GM19025 (cell line): ENCODE data around the gene TRIM28.

Experiments
- ATAC-seq: cut with Tn5 transposase; IDR thresholded peaks from one replicate; pipeline ENCODE4 v1.9.1; 2021; ENCODE audit warnings: mild to moderate bottlenecking, low read depth, moderate library complexity; ENCODE audit not compliant: unreplicated experiment

TRIM28 gene

DNA sequence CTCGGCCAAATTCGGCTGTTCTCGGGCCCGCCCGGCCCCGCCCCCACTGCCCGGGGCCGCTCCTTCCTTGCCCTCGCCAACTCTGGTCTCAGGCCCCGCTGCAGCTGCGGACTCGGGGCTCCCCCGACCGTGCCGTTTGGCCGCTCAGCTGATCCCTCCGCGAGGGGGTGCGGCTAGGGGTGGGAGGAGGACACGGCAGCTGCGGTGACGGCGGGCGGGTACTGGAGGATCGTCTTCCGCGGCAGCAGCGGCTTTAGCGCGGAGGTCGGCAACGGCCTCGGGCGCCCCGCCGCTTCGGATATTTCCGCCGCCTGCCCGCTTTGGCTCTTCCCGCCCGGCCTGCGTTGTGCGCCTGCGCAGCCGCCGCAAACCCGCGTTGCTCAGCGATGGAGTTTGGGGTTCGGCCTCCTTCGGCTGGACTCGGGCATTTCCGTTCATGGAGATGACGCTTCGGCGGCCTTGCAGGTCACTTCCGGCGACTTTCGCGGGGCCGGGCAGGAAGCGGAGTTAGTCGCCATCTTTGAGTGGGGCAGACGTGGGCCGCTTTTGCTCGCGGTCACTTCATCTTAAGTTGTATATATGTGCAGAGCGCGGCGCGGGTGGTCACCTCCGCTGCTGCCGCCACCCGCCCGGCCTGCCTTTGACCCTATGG is 14.9 kb downstream of the TRIM28 start:
- ATAC-seq: peak; percentile 47

DNA sequence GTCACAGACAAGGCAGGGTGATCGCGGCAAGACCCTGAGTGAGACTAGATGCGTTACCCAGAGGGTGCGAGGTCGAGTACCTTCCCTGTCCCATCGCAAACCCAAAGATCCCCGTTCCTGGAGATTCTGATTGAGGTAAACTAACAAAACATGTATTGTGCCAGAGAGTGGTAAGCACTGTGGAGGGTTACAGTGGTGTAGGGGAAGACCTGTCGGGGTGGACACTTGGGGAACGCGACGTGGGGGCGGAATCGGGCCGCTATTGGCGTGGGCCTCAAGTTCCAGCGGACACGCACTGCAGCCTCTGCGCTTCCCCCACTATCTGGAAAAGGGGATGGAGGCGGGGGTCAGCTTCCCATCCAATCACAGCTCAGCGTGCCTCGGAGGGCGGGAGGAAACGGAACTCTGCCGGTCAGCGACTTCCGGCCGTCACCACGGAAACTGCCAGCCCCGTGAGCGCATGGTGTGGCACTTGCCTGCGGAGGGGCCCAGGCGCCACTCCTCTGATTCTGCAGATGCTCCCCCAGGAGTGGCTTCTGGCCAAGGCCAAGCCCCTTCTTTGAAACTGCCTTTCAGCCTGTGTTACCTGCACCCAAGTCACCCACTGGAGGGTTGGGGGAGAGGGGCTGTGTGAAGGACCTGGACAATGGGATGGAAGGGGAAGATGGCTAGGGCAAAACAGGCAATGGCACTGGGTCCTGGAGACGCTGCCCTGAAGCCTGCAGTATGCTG is 15.6 kb downstream of the TRIM28 start:
- ATAC-seq: no peak

DNA sequence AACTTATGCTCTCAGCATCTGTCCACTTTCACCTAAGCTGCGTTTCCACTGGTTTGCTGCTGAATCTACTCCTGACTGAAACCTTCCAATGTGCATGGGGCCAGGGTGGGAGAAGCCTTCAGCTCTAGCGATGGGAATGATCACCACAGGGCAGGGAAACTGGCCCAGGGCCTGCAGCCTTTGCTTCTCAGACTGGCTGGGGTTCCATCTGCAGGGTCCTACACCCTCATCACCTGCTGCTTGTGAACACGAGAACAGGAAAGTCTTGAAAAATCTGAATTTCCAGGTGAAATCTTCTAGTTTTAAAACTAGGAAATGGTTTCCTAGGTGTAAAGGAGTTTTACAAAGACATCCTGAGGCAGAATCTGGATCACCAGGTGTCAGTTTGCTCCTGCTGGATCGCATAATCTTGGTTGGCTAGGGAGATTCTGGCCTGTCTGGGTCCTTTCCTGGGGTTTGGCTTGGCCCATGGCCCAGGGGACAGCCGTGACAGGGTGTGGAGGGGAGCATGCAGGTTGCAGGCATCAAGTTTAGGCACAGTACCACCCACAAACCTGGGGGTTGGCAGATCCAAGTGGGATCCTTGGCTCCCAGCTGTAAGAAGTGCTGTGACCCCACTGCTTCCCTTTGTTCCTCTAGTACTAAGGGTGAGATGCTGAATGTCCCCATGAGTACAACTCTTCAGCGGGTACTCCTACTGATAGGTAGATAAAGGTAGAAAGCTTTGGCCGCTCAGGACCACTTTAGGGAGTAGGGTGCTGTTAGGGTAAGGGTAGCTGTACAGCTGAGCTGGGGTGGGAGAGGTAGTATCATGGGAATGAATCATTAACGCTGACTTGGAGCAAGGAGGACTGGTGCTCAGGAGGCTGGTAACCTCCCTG is 16.4 kb downstream of the TRIM28 start:
- no peak for ATAC-seq

DNA sequence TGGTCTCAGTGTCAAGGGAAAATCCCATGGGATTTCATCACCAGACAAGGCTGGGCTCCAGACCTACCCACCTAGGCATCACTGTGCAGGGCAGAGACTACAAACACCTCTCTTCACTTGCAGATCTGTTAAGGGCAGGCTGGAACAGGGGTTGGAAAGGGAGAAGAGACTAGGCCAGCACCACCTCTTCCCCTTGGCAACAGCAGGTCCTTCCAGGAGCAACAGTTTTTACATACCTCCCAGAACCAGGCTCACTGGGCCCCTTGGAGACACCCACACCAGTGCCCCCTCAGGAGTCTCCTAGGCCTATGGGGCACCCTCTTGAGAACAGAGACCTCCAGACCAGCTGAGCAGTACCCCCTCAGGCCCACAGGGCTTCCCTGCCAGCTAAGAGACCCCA is 17.1 kb downstream of the TRIM28 start:
- ATAC-seq: no peak

DNA sequence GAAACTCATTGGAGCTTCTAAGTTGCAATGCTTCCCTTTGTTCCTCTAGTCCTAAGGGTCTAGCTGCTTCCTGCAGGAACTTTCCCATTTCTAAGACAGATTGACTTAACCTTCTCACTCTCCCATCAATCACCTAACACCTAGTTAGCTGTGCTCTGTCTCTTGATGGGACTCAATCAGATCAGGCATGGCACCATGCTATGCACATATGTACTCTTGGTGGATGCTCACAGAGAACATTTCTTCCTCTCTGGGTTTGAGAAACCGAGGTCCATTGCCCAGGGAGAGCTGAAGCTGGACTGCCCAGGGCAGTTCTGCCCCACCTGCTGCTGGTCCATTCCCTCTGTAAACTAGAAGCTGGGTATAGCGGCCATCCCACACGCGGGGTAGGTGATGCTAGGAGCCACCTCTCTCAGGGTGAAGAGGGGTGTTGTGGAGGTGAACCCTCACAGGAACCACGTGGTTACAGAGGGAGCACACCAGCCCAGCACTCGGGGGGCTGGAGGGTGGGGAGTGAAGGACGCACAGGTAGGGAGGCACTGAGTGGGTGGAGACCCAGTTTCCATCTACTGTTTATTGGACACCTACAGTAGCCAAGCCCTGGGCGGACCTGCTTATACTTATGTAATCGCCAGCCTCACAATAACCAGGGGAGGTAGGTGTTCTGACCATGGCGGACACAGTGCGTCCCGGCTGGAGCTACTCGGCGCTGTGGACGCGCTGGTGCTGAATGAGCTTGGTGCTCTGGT is 17.7 kb downstream of the TRIM28 start:
- no peak for ATAC-seq

DNA sequence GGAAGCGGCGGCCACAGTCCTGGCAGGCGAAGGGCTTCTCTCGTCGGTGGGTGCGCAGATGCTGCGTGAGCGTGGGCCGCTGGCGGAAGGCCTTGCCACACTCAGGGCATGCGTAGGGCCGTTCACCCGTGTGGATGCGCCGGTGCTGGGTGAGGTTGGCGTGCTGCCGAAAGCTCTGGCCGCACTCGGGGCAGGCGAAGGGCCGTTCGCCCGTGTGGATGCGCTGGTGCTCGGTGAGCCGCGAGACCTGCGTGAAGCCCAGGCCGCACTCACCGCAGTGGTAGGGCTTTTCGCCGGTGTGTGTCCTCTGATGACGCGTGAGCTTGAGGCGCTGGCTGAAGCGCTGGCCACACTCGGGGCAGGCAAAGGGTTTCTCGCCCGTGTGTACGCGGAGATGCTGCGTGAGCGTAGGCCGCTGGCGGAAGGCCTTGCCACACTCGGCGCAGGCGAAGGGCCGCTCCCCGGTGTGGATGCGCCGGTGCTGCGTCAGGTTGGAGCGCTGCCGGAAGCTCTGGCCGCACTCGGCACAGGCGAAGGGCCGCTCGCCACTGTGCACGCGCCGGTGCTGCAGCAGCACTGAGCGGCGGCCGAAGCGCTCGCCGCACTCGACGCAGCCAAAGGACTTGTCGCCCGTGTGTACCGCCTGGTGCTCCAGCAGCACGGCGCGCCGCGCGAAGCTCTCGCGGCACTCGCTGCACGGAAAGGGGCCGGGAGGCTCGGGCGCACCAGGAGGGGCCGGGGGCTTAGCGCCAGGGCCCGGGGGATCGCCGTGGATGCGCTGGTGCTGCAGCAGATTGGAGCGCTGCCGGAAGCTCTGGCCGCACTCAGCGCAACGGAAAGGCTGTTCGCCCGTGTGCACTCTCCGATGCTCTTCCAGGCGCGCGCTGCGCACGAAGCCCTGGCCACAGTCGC is 18.5 kb downstream of the TRIM28 start:
- no peak for ATAC-seq

DNA sequence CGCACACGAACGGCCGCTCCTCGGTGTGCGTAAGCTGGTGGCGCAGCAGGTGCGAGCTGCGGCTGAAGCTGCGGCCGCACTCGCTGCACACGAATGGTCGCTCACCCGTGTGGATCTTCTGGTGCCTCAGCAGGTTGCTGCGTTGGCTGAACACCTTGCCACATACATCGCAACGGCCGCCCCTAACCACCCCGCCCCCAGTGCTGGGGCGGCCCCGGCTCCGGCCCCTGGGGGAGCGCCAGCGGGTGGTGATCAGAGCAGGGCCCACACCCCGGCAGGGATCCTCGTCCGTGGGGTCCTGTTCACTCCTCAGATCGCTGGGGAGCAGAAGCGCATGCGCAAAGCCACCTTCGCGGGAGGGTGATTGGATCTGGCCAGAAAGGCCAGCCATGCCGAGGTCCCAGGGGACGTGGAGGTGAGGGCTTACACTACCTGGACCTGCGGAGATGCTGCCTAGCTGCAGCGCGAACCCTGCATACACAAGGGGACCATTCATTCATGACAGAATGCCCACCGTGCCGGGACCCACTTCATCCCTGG is 19.2 kb downstream of the TRIM28 start:
- no peak for ATAC-seq

DNA sequence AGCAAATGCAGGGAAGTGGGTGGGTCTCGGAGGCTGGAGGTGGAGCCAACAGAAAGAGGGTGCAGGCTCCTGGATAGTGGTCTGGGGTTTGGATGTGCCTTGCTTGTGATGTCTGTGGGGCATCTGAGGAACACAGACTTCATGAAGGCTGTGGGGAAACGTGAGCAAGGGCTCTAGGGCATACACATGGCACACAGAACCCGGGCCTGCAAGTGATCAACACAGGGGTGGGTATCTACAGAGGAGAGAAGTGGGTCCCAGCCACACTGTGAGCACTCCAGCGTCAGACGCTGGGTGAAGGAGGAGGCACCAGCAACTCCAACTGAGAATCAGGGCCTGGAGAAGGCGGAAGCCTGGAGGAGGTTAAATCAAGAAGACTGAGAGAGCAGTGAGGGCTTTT is 20.0 kb downstream of the TRIM28 start:
- no peak for ATAC-seq

DNA sequence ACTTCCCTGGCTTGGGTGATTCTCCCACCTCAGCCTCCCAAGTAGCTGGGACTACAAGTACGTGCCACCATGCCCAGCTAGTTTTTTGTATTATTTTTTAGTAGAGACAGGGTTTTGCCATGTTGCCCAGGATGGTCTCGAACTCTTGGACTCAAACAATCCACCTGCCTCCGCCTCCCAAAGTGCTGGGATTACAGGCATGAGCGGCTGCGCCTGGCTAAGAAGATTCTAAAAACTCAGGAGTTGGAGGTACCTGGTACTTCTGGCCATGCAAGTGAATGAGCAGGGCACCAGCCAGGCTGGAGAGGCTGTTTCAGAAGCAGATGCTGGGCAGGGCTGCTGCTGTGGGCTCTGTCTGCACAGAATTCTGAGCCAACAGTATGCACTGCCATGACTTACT is 23.1 kb downstream of the TRIM28 start:
- no peak for ATAC-seq

DNA sequence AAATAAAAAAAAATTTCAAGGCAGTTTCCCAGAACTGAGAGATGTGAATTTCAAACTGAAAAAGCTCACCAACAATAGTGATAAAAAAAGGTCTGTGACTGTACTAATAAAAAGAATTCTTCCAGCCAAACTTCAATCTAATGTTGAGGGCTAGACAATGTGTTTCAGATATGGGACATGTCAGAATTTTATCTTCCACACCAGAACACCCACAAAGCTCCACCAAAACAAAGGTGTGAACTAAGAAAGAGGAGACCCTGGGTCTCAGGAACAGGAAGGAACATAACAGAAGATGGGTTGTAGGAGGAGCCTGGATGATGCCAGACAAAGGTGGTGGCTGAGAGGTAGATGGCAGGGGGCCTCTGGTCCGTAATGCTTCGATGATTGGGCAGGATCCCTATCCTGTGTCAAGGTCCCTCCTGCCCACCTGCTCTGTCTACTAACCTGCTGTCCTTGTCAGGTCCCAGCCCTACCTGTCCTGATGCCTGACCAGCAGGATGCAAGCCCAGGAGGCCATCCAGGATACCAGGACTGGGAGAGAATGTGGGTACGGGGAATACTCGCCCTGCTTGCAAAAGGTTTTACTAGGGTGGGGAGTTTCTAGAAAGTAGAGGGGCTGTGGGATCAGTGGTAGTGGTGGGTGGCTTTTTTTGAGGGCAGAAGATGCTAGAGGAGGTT is 24.7 kb downstream of the TRIM28 start:
- no peak for ATAC-seq

DNA sequence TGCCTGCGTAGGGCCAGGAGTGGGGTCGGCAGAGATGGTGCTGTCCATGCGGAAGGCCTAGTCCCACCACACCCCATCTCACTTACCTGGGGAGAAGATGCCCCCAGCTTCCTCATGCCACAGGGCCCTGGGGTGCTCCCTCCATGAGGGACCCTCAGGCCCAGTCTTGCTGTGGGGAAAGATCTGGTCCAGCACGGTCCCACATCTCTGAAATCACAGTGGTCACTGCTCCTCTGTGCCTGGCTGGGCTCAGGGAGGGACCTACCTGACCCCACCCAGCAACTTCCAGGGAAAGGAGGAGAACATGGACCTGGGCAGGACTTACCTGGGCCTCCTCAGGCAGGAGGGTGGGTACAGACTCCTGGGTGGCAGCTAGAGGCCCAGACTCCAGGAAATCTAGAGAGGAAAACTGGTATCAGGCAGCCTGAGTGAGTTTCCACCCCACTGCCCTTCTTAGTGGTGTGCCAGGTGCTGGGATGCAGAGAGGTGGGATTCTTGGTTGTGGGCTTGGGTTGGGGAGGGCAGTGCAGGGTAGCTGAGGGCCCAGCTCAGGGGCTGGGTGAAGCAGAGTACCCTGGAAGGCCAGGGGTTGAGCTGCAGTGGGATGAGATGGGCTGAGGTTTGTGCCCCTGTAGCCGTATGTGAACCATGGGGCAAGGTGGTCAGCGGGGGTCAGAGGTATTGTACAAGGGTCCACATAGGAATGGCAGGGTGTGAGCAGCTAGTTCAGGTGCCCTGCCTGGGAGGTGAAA is 25.5 kb downstream of the TRIM28 start:
- ATAC-seq: no peak

DNA sequence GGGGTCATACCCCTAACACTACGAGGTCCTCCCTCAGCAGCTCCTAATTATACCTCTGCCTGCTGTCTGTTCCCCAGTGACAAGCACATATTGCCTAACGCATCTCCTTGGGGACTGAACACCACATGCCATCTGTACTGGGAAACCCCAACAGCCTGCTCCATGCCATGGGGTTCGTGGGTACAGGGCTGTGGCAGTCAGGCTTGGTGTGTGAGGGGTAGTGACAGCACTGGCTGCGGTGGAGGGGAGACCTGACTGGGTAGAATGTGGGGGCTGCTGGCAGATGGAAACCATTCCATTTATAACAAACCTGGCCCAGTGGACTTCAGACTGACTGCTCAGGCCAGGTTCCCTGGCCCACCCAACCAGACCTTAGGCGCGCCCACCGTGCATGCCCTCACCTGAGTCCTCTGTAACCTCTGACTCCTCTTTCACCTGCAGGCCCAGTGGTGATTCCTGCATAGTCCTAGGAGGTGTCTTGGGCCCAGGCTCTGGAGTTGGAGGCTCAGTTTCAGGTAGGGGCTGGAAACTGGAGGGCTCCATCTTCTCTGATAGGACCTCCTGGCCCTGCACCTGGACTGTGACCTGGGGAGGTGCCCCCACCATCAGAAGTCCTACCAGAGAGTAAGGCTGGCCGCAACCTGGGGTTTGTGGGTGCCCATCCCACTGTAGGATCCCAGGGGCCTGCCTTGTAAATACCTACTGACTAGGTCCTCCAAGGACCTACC is 26.2 kb downstream of the TRIM28 start:
- ATAC-seq: no peak

DNA sequence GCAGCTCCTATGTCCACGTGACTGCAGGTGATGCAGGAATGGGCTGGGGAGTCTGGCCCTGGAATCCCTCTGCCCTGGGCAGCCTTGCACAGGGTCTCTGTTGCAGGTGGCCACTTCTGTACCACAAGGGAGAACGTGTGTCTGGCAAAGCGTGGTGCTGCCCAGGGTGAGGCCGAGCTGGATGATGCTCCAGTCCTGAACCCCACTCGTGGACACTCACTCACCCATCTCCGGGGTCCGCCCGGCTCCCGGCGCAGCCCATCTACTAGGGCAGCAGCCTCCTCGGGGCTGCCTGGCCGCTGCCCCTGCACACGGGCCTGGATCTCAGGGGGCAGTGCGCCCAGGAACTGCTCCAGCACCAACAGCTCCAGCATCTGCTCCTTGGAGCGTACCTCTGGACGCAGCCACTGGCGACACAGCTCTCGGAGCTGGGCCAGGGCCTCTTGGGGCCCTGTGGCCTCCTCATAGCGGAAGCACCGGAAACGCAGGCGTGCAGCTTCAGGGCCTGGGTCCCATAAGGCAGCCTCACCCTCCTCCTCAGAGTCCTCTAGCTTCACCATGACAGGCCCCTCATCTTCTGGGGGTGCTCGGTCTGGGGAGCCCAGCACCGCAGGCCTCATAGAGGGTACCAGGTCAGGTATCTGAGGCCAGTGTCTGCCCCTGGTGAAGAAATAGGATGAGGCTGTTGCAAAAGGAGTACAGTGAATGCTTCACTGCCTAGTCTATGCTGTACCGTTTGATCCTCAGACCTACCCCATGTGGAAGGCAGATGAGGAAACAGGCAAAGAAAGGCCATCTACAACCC is 27.1 kb downstream of the TRIM28 start:
- no peak for ATAC-seq

DNA sequence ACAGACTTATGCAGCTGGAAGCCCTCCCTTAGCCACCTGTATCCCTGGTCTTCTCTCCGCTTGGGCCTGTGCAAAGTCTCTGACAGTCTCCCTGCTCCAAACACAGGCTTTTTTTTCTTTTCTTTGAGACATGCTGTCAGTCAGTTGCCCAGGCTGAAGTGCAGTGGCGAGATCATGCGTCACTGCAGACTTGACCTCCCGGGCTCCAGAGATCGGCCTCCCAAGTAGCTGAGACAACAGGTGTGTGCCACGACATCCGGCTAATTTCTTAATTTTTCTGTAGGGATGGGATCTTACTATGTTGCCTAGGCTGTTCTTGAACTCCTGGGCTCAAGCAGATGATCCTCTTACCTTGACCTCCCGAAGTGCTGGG is 27.7 kb downstream of the TRIM28 start:
- no peak for ATAC-seq

DNA sequence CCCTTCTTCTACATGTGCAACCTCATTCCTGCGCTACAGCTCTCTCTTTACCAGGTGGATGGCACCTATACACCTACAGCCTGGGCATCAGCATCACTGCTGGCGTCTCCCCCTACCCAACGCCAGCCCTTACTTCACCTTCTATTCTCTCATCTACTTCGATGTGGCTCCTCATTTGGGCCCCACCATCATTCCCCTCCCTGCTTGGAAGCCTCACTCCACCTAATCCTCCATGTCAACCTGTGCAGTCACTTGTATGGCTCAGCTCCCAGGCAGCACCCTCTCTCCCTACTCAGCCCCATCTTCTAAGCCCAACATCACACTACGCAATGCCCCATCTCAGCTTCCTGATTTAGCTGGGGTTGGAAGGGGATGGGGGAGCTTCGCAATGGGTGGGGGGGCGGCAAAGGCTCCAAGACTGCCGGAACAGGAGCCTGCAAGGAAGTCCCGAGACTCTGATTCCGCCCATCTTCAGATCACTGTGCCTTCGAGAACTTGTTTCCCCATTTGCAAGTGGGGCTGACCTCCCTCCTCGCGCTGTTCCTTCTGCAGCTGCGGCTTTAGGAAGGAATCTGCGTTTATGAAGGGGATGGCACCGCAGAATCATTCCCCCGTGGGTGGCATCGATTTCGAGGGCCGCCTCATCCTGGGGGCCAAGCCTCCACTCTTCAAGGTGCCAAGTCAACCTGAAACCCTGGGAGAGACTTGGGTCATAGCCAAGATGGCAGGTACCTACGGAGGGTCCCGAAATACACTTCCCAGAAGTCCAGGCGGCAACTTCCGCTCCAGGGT is 28.4 kb downstream of the TRIM28 start:
- no peak for ATAC-seq
